OCI-LY7 (cell line): ENCODE results near the gene WNT9B. TPM values are rescaled to one million over a fixed set of nuclear protein-coding genes. Genes with fewer than 3 reads are reported as not detected.

ENCODE experiments used
- BruUV-seq: library from RNA; stranded (reverse); fragments of 400-500 nt; replicated peaks from 2 replicates; lab custom pipeline; 2021; lab: Mats Ljungman, UMichigan
- CTCF ChIA-PET: fragments of 300-600 bp; sonication (Branson Sonifier 250); formaldehyde crosslinking; loops from one replicate; lab custom pipeline; 2022; ENCODE audit warnings: antibody characterized with exemption; ENCODE audit not compliant: unreplicated experiment; lab: Charles Lee
- POLR2A ChIA-PET: fragments of 300-600 bp; sonication (Branson Sonifier 250); formaldehyde crosslinking; loops from one replicate; lab custom pipeline; 2022; ENCODE audit warnings: antibody characterized with exemption; lab: Charles Lee
- DNase-seq: peaks from one replicate; pipeline ENCODE4 v3.0.0-alpha.2; 2015; ENCODE audit warnings: low spot score
- H2AFZ ChIP-seq: fragments of 200-600 bp; sonication (generic), shearing (Covaris generic); 2 replicates; pipeline ENCODE4 v1.6.1; 2014; ENCODE audit warnings: mild to moderate bottlenecking, antibody characterized with exemption, low read length, moderate library complexity
- H3K27ac ChIP-seq: fragments of 200-600 bp; sonication (generic); 2 replicates; pipeline ENCODE4 v1.5.1; 2014; ENCODE audit warnings: mixed run types, low read depth, mild to moderate bottlenecking, moderate library complexity, low read length, inconsistent platforms; ENCODE audit not compliant: poor library complexity, severe bottlenecking
- H3K36me3 ChIP-seq: fragments of 200-600 bp; sonication (generic); 2 replicates; pipeline ENCODE4 v1.6.1; 2014; ENCODE audit warnings: mild to moderate bottlenecking, antibody characterized with exemption, low read length, moderate library complexity, mixed read lengths; ENCODE audit not compliant: insufficient read depth
- H3K4me1 ChIP-seq: fragments of 200-600 bp; sonication (generic); 2 replicates; pipeline ENCODE4 v1.5.1; 2014; ENCODE audit warnings: mild to moderate bottlenecking, low read length; ENCODE audit not compliant: insufficient read depth, poor library complexity, severe bottlenecking
- H3K4me2 ChIP-seq: fragments of 200-600 bp; sonication (generic); 2 replicates; pipeline ENCODE4 v1.6.1; 2014; ENCODE audit warnings: mild to moderate bottlenecking, low read length
- H3K4me3 ChIP-seq: fragments of 200-600 bp; sonication (generic); 2 replicates; pipeline ENCODE4 v1.5.1; 2014; ENCODE audit warnings: mild to moderate bottlenecking, low read depth, low read length; ENCODE audit not compliant: poor library complexity, severe bottlenecking
- H3K79me2 ChIP-seq: fragments of 200-600 bp; sonication (generic); 2 replicates; pipeline ENCODE4 v1.6.1; 2016; ENCODE audit warnings: low read depth, mild to moderate bottlenecking, low read length, moderate library complexity, mixed read lengths; ENCODE audit not compliant: insufficient read depth
- H3K9me2 ChIP-seq: fragments of 200-600 bp; sonication (generic); 2 replicates; pipeline ENCODE4 v1.6.1; 2016; ENCODE audit warnings: mild to moderate bottlenecking, low read length, mixed read lengths; ENCODE audit not compliant: insufficient read depth
- H3K9me3 ChIP-seq: fragments of 200-600 bp; sonication (generic); 2 replicates; pipeline ENCODE4 v1.6.1; 2014; ENCODE audit warnings: mild to moderate bottlenecking, mixed run types, low read length, mixed read lengths
- H4K20me1 ChIP-seq: fragments of 200-600 bp; sonication (generic); 2 replicates; pipeline ENCODE4 v1.6.1; 2014; ENCODE audit warnings: mild to moderate bottlenecking, antibody characterized with exemption, low read length, moderate library complexity, mixed read lengths; ENCODE audit not compliant: insufficient read depth
- EZH2phosphoT487 ChIP-seq: fragments of 200-600 bp; sonication (generic); IDR thresholded peaks from 2 replicates; pipeline ENCODE4 v1.6.1; 2018; ENCODE audit warnings: low read depth, borderline replicate concordance, mild to moderate bottlenecking, mixed run types, antibody characterized with exemption, low read length, moderate library complexity, mixed read lengths
- intact Hi-C: fragments of 100-400 bp; cut with micrococcal nuclease; formaldehyde crosslinking; loops from one replicate; pipeline ENCODE4 v1.10.0; 2022; ENCODE audit not compliant: unreplicated experiment
- total RNA-seq, 2 experiments: library from RNA; depleted of rRNA in 1 of 2; stranded (reverse); fragments of >200 nt in 1 of 2; shearing (Covaris generic) in 1 of 2; gene quantifications; 2 replicates each; pipeline ENCODE4 v1.2.3, GENCODE V29; 2014 to 2022
- TF ChIP-seq, protein P1 (sequence below): fragments of 200-600 bp; sonication (generic); conservative IDR thresholded peaks from 2 replicates; pipeline ENCODE4 v1.5.1; 2014; ENCODE audit warnings: mild to moderate bottlenecking, antibody characterized with exemption, low read length, moderate library complexity, mixed read lengths

Gene WNT9B
- total RNA-seq, 2 experiments from 2014 or later = not detected

DNA sequence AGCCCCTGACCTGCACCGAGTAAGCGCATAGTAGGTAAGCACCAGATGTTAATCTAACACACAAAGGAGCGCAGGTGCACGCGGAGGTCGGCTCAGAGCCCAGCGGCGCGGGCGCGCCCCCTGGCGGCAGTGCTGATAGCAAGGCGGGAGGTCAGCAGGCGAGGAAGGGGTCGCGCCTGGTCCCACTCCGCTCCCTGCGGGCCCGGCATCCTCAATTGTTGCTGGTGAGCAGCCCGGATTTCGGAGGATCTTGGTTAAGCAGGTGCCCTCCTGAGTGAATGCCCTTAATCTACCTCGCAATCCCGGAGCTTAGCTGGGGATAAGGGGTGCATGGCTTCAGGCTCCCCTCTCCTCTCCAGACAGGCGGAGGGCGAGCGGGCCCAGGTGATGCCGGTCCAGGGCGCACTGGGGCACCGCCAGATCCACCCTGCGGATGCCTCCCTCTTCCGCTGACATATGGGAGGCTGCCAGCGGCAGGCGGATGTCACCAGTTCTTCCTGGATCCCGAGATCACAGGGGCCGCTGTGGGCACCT lies 28.9 kb upstream of the WNT9B start:
- intact Hi-C loops = no loop called here
- Histone ChIP-seq H3K79me2 (no peaks in the 10 kb centered on the region), H3K4me2 (no peak overlapping the region), H3K4me3 (no peak overlapping the region), H2AFZ (no peak overlapping the region), H4K20me1 (no peaks in the 10 kb centered on the region), H3K9me2 (no peaks in the 10 kb centered on the region), H3K36me3 (no peaks in the 10 kb centered on the region), H3K27ac (no peak overlapping the region), H3K9me3 (no peaks in the 10 kb centered on the region), H3K4me1 (peaks cover 12% of the 10 kb centered on the region)
- TF ChIP-seq EZH2phosphoT487 = no peak
- TF ChIP-seq, protein P1, sequence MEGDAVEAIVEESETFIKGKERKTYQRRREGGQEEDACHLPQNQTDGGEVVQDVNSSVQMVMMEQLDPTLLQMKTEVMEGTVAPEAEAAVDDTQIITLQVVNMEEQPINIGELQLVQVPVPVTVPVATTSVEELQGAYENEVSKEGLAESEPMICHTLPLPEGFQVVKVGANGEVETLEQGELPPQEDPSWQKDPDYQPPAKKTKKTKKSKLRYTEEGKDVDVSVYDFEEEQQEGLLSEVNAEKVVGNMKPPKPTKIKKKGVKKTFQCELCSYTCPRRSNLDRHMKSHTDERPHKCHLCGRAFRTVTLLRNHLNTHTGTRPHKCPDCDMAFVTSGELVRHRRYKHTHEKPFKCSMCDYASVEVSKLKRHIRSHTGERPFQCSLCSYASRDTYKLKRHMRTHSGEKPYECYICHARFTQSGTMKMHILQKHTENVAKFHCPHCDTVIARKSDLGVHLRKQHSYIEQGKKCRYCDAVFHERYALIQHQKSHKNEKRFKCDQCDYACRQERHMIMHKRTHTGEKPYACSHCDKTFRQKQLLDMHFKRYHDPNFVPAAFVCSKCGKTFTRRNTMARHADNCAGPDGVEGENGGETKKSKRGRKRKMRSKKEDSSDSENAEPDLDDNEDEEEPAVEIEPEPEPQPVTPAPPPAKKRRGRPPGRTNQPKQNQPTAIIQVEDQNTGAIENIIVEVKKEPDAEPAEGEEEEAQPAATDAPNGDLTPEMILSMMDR = peak; percentile 94
- peak; percentile 49 for DNase-seq
- ChIA-PET CTCF (no interaction called here), POLR2A (no interaction called here)
- no TSS peak for BruUV-seq

GRCh38 chr17:46823657-46824056 lies 27.7 kb upstream of the WNT9B start:
- no peaks in the 10 kb centered on the region for H3K36me3 ChIP-seq
- no peak overlapping the region for H3K4me2 ChIP-seq
- no TSS peak for BruUV-seq
- no peak overlapping the region for H3K27ac ChIP-seq
- DNase-seq = no peak
- H3K4me1 ChIP-seq = peaks cover 11% of the 10 kb centered on the region
- no peaks in the 10 kb centered on the region for H3K9me3 ChIP-seq
- TF ChIP-seq, protein P1 = no peak
- no peak for TF ChIP-seq EZH2phosphoT487
- H3K79me2 ChIP-seq = no peaks in the 10 kb centered on the region
- no peaks in the 10 kb centered on the region for H4K20me1 ChIP-seq
- CTCF ChIA-PET = no interaction called here
- intact Hi-C loops = no loop called here
- no peaks in the 10 kb centered on the region for H3K9me2 ChIP-seq
- POLR2A ChIA-PET = no interaction called here
- no peak overlapping the region for H3K4me3 ChIP-seq
- H2AFZ ChIP-seq = no peak overlapping the region

- intact Hi-C loops = no loop called here
- BruUV-seq = no TSS peak
- POLR2A ChIA-PET = interaction anchor here (0.6 kb wide), 1 partner anchor 1048 kb away, joined by 7 read pairs; no protein-coding TSS in a partner anchor
Measured at GRCh38 chr17:46826116-46826515, 25.3 kb upstream of the WNT9B start.

More at GRCh38 chr17:46826116-46826515, 25.3 kb upstream of the WNT9B start:
- no peak for TF ChIP-seq EZH2phosphoT487
- TF ChIP-seq, protein P1 = no peak
- Histone ChIP-seq H3K27ac (no peak overlapping the region), H3K9me3 (no peaks in the 10 kb centered on the region), H3K36me3 (no peaks in the 10 kb centered on the region), H3K9me2 (no peaks in the 10 kb centered on the region), H3K4me2 (no peak overlapping the region), H3K4me1 (peaks cover 25% of the 10 kb centered on the region), H3K79me2 (no peaks in the 10 kb centered on the region), H3K4me3 (no peak overlapping the region), H2AFZ (no peak overlapping the region), H4K20me1 (no peaks in the 10 kb centered on the region)
- CTCF ChIA-PET = interaction anchor here (0.6 kb wide), 1 partner anchor 907 kb away, joined by 4 read pairs; no protein-coding TSS in a partner anchor
- DNase-seq = no peak
